ENCODE measurements around the gene SYK. TPM values are rescaled to one million over a fixed set of nuclear protein-coding genes. Genes with fewer than 3 reads are reported as not detected.

The SYK gene
- total RNA-seq, 1 experiment from 2014 or later, result 9.0 TPM

DNA sequence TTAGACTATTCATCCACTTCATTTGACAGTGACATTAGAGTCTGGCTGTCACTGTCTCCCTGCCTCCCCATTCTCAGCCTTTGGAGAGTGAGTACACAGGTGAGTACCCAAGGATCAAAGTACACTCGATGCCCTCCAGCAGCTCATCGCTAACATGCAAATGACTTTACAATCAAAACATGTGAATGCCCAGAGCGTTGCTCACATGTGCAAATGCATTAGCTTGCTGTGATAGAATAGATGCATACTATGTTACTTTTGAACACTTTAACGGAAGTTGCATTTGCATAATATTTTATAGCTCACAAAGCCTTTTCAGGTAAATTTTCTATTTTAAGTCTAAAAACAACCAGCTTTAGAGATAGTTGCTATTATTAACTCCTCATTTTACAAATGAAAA, 107.6 kb downstream of the SYK start:
- Histone ChIP-seq H3K79me2 (ENCODE audit: insufficient read depth, low read length) (no peaks in the 10 kb centered on the region), H3K27me3 (ENCODE audit: insufficient read depth, low read length) (no peaks in the 10 kb centered on the region), H2AFZ (ENCODE audit: low read depth, low read length, poor library complexity, severe bottlenecking) (no peak overlapping the region), H3K9me3 (ENCODE audit: control insufficient read depth in 1 of 2, insufficient read depth in 1 of 2, low read depth in 1 of 2, low read length in 2 of 2) (no peaks in the 10 kb centered on the region), H3K27ac (ENCODE audit: low read depth, low read length) (no peak overlapping the region), H3K4me3 (replicated peaks in 1 of 2; ENCODE audit: low read depth in 1 of 2, low read length in 2 of 2) (no peak overlapping the region), H3K36me3 (ENCODE audit: control insufficient read depth in 1 of 2, insufficient read depth in 2 of 2, low read length in 2 of 2) (no peaks in the 10 kb centered on the region), H4K20me1 (ENCODE audit: insufficient read depth) (no peaks in the 10 kb centered on the region), H3K9ac (ENCODE audit: low read length) (no peak overlapping the region), H3K4me1 (ENCODE audit: control insufficient read depth in 1 of 2, insufficient read depth in 2 of 2, low read length in 2 of 2) (no peaks in the 10 kb centered on the region), H3K4me2 (ENCODE audit: low read length) (no peak overlapping the region), H3K9me2 (ENCODE audit: insufficient read depth) (no peaks in the 10 kb centered on the region)
- POLR2A ChIA-PET, result no interaction called here
- no TSS peak for BruUV-seq (replicated peaks)
- DNase-seq (ENCODE audit: low read depth, low spot score) (no peak), ATAC-seq (no peak)
- intact Hi-C loops (cut with micrococcal nuclease), result no loop called here
- RAD21 ChIA-PET (ENCODE audit: low non-redundant PET in 1 of 2, low total read pairs in 2 of 2, uncharacterized antibody in 2 of 2, unreplicated experiment in 2 of 2), result no interaction called here
- TF ChIP-seq JUND (IDR thresholded peaks at IDR 0.05) (no peak), CBX3 (IDR thresholded peaks at IDR 0.05; ENCODE audit: low read depth) (no peak), POLR2A (IDR thresholded peaks at IDR 0.05; ENCODE audit: borderline replicate concordance, extremely low read depth, insufficient read depth, insufficient read length) (no peak)
- CTCF ChIA-PET, result interaction anchor here (1.1 kb wide), 1 partner anchor 517 kb away, joined by 3 read pairs; no protein-coding TSS in a partner anchor

DNA sequence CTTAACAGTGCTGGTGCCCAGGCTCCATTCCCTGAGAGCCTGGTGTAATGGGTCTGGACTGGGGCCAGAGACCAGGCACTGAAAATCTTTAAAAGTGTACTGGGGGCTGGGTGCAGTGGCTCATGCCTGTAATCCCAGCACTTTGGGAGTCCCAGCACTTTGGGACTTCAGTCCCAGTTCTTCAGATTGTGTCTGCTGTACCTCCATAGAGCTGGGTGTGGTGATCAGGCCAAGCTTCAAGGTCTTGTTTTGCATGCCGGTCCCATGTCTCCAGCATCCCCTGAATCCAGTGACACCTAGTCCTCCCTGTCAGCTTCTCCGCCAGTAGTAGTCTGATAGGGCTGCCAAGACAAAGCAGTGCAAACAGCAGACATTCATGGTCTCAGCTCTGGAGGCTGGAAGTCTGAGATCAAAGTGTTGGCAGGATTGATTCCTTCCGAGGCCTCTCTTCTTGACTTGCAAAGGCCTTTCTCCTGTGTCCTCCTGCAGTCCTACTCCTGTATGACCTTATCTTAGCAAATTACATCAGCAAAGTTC, 108.2 kb downstream of the SYK start:
- no peak overlapping the region for H3K4me3 ChIP-seq (replicated peaks in 1 of 2; ENCODE audit: low read depth in 1 of 2, low read length in 2 of 2)
- RAD21 ChIA-PET (ENCODE audit: low non-redundant PET in 1 of 2, low total read pairs in 2 of 2, uncharacterized antibody in 2 of 2, unreplicated experiment in 2 of 2), result no interaction called here
- no peak overlapping the region for H3K27ac ChIP-seq (ENCODE audit: low read depth, low read length)
- no peak overlapping the region for H3K9ac ChIP-seq (ENCODE audit: low read length)
- no peaks in the 10 kb centered on the region for H3K9me2 ChIP-seq (ENCODE audit: insufficient read depth)
- DNase-seq (ENCODE audit: low read depth, low spot score), result no peak
- H3K79me2 ChIP-seq (ENCODE audit: insufficient read depth, low read length), result no peaks in the 10 kb centered on the region
- intact Hi-C loops (cut with micrococcal nuclease), result no loop called here
- no peaks in the 10 kb centered on the region for H3K27me3 ChIP-seq (ENCODE audit: insufficient read depth, low read length)
- CTCF ChIA-PET, result interaction anchor here (1.1 kb wide), 1 partner anchor 516 kb away, joined by 3 read pairs; no protein-coding TSS in a partner anchor
- POLR2A ChIA-PET, result no interaction called here
- H3K4me2 ChIP-seq (ENCODE audit: low read length), result no peak overlapping the region
- no peaks in the 10 kb centered on the region for H3K9me3 ChIP-seq (ENCODE audit: control insufficient read depth in 1 of 2, insufficient read depth in 1 of 2, low read depth in 1 of 2, low read length in 2 of 2)
- no peak overlapping the region for H2AFZ ChIP-seq (ENCODE audit: low read depth, low read length, poor library complexity, severe bottlenecking)
- BruUV-seq (replicated peaks), result no TSS peak
- no peak for TF ChIP-seq EGR1 (IDR thresholded peaks at IDR 0.05; ENCODE audit: low read depth)
- TF ChIP-seq YY1 (IDR thresholded peaks at IDR 0.05; ENCODE audit: extremely low read depth, insufficient replicate concordance, low read depth, low read length), result no peak
- no peak for TF ChIP-seq ZFX (IDR thresholded peaks at IDR 0.05)
- TF ChIP-seq SRF (IDR thresholded peaks at IDR 0.05; ENCODE audit: low read depth), result no peak
- no peak for TF ChIP-seq POLR2A (IDR thresholded peaks at IDR 0.05; ENCODE audit: borderline replicate concordance, extremely low read depth, insufficient read depth, insufficient read length)
- no peak for TF ChIP-seq TCF7L2 (IDR thresholded peaks at IDR 0.05; ENCODE audit: borderline replicate concordance, extremely low read depth, insufficient read depth, insufficient read length)
- H3K36me3 ChIP-seq (ENCODE audit: control insufficient read depth in 1 of 2, insufficient read depth in 2 of 2, low read length in 2 of 2), result no peaks in the 10 kb centered on the region
- H3K4me1 ChIP-seq (ENCODE audit: control insufficient read depth in 1 of 2, insufficient read depth in 2 of 2, low read length in 2 of 2), result no peaks in the 10 kb centered on the region
- H4K20me1 ChIP-seq (ENCODE audit: insufficient read depth), result no peaks in the 10 kb centered on the region
- ATAC-seq, result no peak

Data from HCT116 (cell line).